Osteoblast (primary cell): Measurements from ENCODE around the gene CD300A. TPM values are rescaled to one million over a fixed set of nuclear protein-coding genes. Genes with fewer than 3 reads are reported as not detected.

Experiments
- DNase-seq: peaks from one replicate; pipeline ENCODE4 v3.0.0; 2011; ENCODE audit warnings: low spot score, mixed read lengths; ENCODE audit not compliant: insufficient read length; ENCODE audit errors: missing footprints
- H2AFZ ChIP-seq: 2 replicates; pipeline ENCODE4 v1.6.0; 2011; ENCODE audit warnings: mild to moderate bottlenecking, low read length
- H3K27ac ChIP-seq: 2 replicates; pipeline ENCODE4 v1.5.1; 2011; ENCODE audit warnings: mild to moderate bottlenecking, low read depth, low read length, moderate library complexity
- H3K27me3 ChIP-seq: 2 replicates; pipeline ENCODE4 v1.6.0; 2012; ENCODE audit warnings: mild to moderate bottlenecking, control low read depth, inconsistent platforms, low read length, moderate library complexity; ENCODE audit not compliant: insufficient read depth
- H3K36me3 ChIP-seq: 2 replicates; pipeline ENCODE4 v1.5.1; 2011; ENCODE audit warnings: mild to moderate bottlenecking, low read length, control low read depth, moderate library complexity; ENCODE audit not compliant: insufficient read depth
- H3K4me1 ChIP-seq: 2 replicates; pipeline ENCODE4 v1.5.1; 2011; ENCODE audit warnings: mild to moderate bottlenecking, low read length, control low read depth, moderate library complexity; ENCODE audit not compliant: insufficient read depth
- H3K4me2 ChIP-seq: 2 replicates; pipeline ENCODE4 v1.6.0; 2011; ENCODE audit warnings: mild to moderate bottlenecking, low read length; ENCODE audit not compliant: insufficient read depth
- H3K4me3 ChIP-seq: fragments of 200-600 bp; sonication (generic); 3 replicates; pipeline ENCODE4 v1.5.1; 2012; ENCODE audit warnings: mild to moderate bottlenecking, low read length, inconsistent platforms; ENCODE audit not compliant: insufficient read depth
- H3K79me2 ChIP-seq: 2 replicates; pipeline ENCODE4 v1.6.0; 2012; ENCODE audit warnings: mild to moderate bottlenecking, low read length, control low read depth, inconsistent platforms; ENCODE audit not compliant: insufficient read depth
- H3K9me3 ChIP-seq: 2 replicates; pipeline ENCODE4 v1.5.1; 2011; ENCODE audit warnings: low read depth, low read length, control low read depth
- H4K20me1 ChIP-seq: 2 replicates; pipeline ENCODE4 v1.6.0; 2012; ENCODE audit warnings: mild to moderate bottlenecking, low read length, control low read depth; ENCODE audit not compliant: insufficient read depth
- total RNA-seq: library from RNA; depleted of rRNA; stranded (reverse); fragments of >200 nt; gene quantifications from 2 replicates; pipeline ENCODE4 v1.2.3, GENCODE V29; 2012
- TF ChIP-seq, protein P1 (sequence below): IDR thresholded peaks from 2 replicates; pipeline ENCODE4 v1.5.1; 2011; ENCODE audit warnings: mild to moderate bottlenecking, low read depth, low read length, moderate library complexity; ENCODE audit errors: extremely low read depth

Gene CD300A
- total RNA-seq, 1 donor = not detected

DNA sequence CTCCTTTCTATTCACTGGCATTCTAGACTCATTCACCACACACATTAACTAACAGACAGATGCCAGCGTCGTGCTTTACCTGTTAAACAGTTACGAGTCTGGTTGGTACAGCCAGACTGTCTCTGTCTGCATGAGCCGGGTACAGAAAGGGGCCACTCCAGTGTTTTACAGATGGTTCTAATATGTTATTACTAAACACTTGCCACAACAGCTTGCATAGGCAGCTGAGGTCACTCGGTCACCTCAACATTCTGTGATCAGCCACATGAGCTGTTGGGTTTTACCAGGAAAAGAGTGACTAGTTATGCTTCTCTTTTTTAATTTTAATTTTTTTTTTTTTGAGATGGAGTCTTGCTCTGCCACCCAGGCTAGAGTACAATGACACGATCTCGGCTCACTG lies 25.2 kb downstream of the CD300A start:
- Histone ChIP-seq H3K4me1 (no peaks in the 10 kb centered on the region), H2AFZ (no peak overlapping the region), H3K79me2 (no peaks in the 10 kb centered on the region), H3K9me3 (no peaks in the 10 kb centered on the region), H3K27me3 (no peaks in the 10 kb centered on the region), H3K36me3 (no peaks in the 10 kb centered on the region), H3K4me2 (no peak overlapping the region), H3K4me3 (no peak overlapping the region), H3K27ac (no peak overlapping the region), H4K20me1 (no peaks in the 10 kb centered on the region)
- TF ChIP-seq, protein P1, sequence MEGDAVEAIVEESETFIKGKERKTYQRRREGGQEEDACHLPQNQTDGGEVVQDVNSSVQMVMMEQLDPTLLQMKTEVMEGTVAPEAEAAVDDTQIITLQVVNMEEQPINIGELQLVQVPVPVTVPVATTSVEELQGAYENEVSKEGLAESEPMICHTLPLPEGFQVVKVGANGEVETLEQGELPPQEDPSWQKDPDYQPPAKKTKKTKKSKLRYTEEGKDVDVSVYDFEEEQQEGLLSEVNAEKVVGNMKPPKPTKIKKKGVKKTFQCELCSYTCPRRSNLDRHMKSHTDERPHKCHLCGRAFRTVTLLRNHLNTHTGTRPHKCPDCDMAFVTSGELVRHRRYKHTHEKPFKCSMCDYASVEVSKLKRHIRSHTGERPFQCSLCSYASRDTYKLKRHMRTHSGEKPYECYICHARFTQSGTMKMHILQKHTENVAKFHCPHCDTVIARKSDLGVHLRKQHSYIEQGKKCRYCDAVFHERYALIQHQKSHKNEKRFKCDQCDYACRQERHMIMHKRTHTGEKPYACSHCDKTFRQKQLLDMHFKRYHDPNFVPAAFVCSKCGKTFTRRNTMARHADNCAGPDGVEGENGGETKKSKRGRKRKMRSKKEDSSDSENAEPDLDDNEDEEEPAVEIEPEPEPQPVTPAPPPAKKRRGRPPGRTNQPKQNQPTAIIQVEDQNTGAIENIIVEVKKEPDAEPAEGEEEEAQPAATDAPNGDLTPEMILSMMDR = no peak
- DNase-seq = no peak

DNA sequence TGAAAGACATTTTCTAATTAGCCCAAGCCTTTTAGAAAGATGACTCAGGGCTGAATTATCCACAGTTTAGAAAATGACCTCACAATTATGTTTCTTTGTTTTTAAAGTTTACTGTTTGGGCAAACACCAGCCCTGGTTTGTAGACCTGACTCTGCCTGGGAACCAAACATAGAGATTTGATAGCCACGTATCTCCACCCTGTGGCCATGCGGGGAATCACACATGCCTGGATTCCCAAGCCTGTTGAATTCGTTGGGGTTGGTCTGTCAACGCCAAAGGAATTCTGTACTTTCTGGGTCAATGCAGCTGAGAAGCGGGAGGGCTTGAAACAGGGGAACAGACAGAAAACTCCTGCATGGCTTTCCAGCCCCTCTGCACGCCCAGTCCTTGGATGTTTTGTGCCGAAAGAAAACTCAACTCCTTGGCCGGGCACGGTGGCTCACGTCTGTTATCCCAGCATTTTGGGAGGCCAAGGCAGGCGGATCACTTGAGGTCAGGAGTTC lies 26.9 kb downstream of the CD300A start:
- Histone ChIP-seq H3K36me3 (no peaks in the 10 kb centered on the region), H3K4me2 (no peak overlapping the region), H2AFZ (no peak overlapping the region), H4K20me1 (no peaks in the 10 kb centered on the region), H3K4me3 (no peak overlapping the region), H3K27ac (no peak overlapping the region), H3K9me3 (no peaks in the 10 kb centered on the region), H3K27me3 (no peaks in the 10 kb centered on the region), H3K79me2 (no peaks in the 10 kb centered on the region), H3K4me1 (no peaks in the 10 kb centered on the region)
- peak; percentile 89 for DNase-seq
- TF ChIP-seq, protein P1 = peak; percentile 84

DNA sequence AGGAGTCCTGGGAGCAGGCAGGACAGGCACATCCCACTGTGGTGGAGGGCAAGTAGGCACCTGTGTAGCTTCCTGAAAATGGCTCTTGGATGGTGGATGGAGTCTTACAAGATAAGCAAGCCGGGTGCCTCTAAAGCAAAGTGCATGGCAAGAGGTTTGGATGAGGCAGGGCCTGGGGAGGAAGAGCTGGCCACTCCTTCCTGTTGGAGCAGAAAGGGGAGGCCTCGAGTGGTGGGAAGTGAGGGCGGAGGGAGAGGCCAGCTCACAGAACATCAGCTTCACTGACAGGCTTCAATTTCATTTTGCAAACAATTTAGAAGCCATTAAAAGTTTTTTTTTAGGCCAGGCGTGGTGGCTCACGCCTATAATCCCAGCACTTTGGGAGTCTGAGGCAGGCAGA lies 31.0 kb downstream of the CD300A start:
- Histone ChIP-seq H3K4me3 (no peak overlapping the region), H4K20me1 (no peaks in the 10 kb centered on the region), H3K27me3 (no peaks in the 10 kb centered on the region), H3K4me1 (no peaks in the 10 kb centered on the region), H3K9me3 (no peaks in the 10 kb centered on the region), H3K36me3 (no peaks in the 10 kb centered on the region), H2AFZ (no peak overlapping the region), H3K4me2 (no peak overlapping the region), H3K27ac (no peak overlapping the region), H3K79me2 (no peaks in the 10 kb centered on the region)
- DNase-seq = no peak
- TF ChIP-seq, protein P1 = no peak

- Histone ChIP-seq H3K27me3 (peaks cover 3% of the 10 kb centered on the region), H4K20me1 (no peaks in the 10 kb centered on the region), H3K4me3 (no peak overlapping the region), H3K36me3 (no peaks in the 10 kb centered on the region), H3K79me2 (no peaks in the 10 kb centered on the region), H3K9me3 (no peaks in the 10 kb centered on the region), H2AFZ (no peak overlapping the region), H3K4me2 (no peak overlapping the region), H3K4me1 (no peaks in the 10 kb centered on the region), H3K27ac (no peak overlapping the region)
- DNase-seq = no peak
- TF ChIP-seq, protein P1 = no peak
These were observed 33.6 kb downstream of the CD300A start for GRCh38 chr17:74499992-74500391.
